Fibroblast of lung (primary cell): Measurements from ENCODE around the gene ZBTB16.

Source experiments
- CTCF ChIP-seq, 2 donors: IDR thresholded peaks in 1 of 2; conservative IDR thresholded peaks in 1 of 2; 1 replicate in 1 of 2; 2 replicates in 1 of 2; pipeline ENCODE4 v1.5.1; 2011 to 2012; ENCODE audit warnings: low read length in 2 of 2, control low read depth in 1 of 2, inconsistent platforms in 1 of 2, low read depth in 1 of 2, mild to moderate bottlenecking in 1 of 2
- EZH2 ChIP-seq: IDR thresholded peaks from 2 replicates; pipeline ENCODE4 v1.5.1; 2012; ENCODE audit warnings: low read length, control low read depth, mild to moderate bottlenecking; ENCODE audit errors: missing control alignments

GRCh38 chr11:114088836-114089235 lies 29.3 kb downstream of the ZBTB16 start:
- TF ChIP-seq EZH2 (no peak), CTCF (conservative IDR thresholded peaks at IDR 0.05 in 1 of 2, IDR thresholded peaks at IDR 0.05 in 1 of 2; ENCODE audit: low read depth in 1 of 2, low read length in 2 of 2) (no peak)
